Pericardium fibroblast (primary cell): ENCODE results near the gene FAM193A. TPM values are rescaled to one million over a fixed set of nuclear protein-coding genes. Genes with fewer than 3 reads are reported as not detected.

Experiments used
- total RNA-seq: library from RNA; depleted of rRNA; stranded (reverse); fragments of >200 nt; gene quantifications from 2 replicates; pipeline ENCODE4 v1.2.3, GENCODE V29; 2015

The FAM193A gene
- 12.7 and 16.9 TPM in 2 replicates for total RNA-seq

GRCh38 chr4:2536193-2537010, at the start of gene FAM193A:
FAM193A (plus strand) TSS chr4:2536647; CDS start chr4:2536916, 269 bp downstream.

GRCh38 chr4:2755821-2756690, 219.6 kb downstream of the FAM193A start, which contains the start of gene TNIP2:
TNIP2 (minus strand) TSS chr4:2756336; CDS start chr4:2756289, 47 bp downstream.

Other genes starting within 250 kb of the FAM193A start
- gene ZFYVE28, start 118.0 kb upstream of the FAM193A start, total RNA-seq: 6.8 TPM in 2 replicates
- not detected in 2 replicates for gene CFAP99, start 117.7 kb upstream of the FAM193A start, total RNA-seq
- 47.0 and 53.0 TPM in 2 replicates for gene RNF4, start 67.5 kb upstream of the FAM193A start, total RNA-seq
- gene TNIP2, start 219.7 kb downstream of the FAM193A start, total RNA-seq: 51.8 and 56.1 TPM in 2 replicates